NCI-H510A (cell line): Measurements from ENCODE around the gene TFF3.

Source experiments
- DNase-seq: peaks from one replicate; lab custom pipeline; 2025; lab: John Stamatoyannopoulos, UW

TFF3 gene

GRCh38 chr21:42266971-42267556 lies 48.1 kb downstream of the TFF3 start:
- no peak for DNase-seq

GRCh38 chr21:42265231-42265812 lies 49.9 kb downstream of the TFF3 start:
- DNase-seq, result no peak

- no peak for DNase-seq
Measured at GRCh38 chr21:42264245-42265195, 50.7 kb downstream of the TFF3 start.

- DNase-seq, result no peak
Measured at GRCh38 chr21:42263591-42264131, 51.5 kb downstream of the TFF3 start.

GRCh38 chr21:42262831-42263231 lies 52.4 kb downstream of the TFF3 start:
- no peak for DNase-seq

- DNase-seq, result no peak
Measured at GRCh38 chr21:42261829-42262200, 53.4 kb downstream of the TFF3 start.
